ENCODE results near the gene RAB28. TPM values are rescaled to one million over a fixed set of nuclear protein-coding genes. Genes with fewer than 3 reads are reported as not detected.

Gene RAB28
- total RNA-seq, 4 donors from 2014 or later, result 5.8 to 19.5 (median 14.2) TPM

- WGBS, 2 donors, result 63 to 72% methylated on average over 2 of the region's 2 CpGs
- Histone ChIP-seq H3K27me3 (no peaks in the 10 kb centered on the region), H3K36me3 (no peaks in the 10 kb centered on the region), H3K4me3 (no peak overlapping the region), H3K4me1 (no peaks in the 10 kb centered on the region), H3K9me3 (no peaks in the 10 kb centered on the region), H3K27ac (no peak overlapping the region)
- intact Hi-C loops (cut with DNase I), result no loop called here
- no peak for DNase-seq
- TF ChIP-seq POLR2A (IDR thresholded peaks at IDR 0.05), result no peak
- TF ChIP-seq, protein P1, sequence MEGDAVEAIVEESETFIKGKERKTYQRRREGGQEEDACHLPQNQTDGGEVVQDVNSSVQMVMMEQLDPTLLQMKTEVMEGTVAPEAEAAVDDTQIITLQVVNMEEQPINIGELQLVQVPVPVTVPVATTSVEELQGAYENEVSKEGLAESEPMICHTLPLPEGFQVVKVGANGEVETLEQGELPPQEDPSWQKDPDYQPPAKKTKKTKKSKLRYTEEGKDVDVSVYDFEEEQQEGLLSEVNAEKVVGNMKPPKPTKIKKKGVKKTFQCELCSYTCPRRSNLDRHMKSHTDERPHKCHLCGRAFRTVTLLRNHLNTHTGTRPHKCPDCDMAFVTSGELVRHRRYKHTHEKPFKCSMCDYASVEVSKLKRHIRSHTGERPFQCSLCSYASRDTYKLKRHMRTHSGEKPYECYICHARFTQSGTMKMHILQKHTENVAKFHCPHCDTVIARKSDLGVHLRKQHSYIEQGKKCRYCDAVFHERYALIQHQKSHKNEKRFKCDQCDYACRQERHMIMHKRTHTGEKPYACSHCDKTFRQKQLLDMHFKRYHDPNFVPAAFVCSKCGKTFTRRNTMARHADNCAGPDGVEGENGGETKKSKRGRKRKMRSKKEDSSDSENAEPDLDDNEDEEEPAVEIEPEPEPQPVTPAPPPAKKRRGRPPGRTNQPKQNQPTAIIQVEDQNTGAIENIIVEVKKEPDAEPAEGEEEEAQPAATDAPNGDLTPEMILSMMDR (IDR thresholded peaks at IDR 0.05), result no peak
Measured at GRCh38 chr4:13344216-13344615, 139.9 kb downstream of the RAB28 start.

- Histone ChIP-seq H3K27me3 (no peaks in the 10 kb centered on the region), H3K4me3 (no peak overlapping the region), H3K9me3 (no peaks in the 10 kb centered on the region), H3K4me1 (no peaks in the 10 kb centered on the region), H3K27ac (no peak overlapping the region), H3K36me3 (no peaks in the 10 kb centered on the region)
- DNase-seq, result no peak
- intact Hi-C loops (cut with DNase I), result no loop called here
- TF ChIP-seq POLR2A (IDR thresholded peaks at IDR 0.05), result no peak
- TF ChIP-seq, protein P1 (IDR thresholded peaks at IDR 0.05), result no peak
Measured at GRCh38 chr4:13340672-13341071, 143.5 kb downstream of the RAB28 start.

GRCh38 chr4:13331827-13332226 lies 152.3 kb downstream of the RAB28 start:
- TF ChIP-seq POLR2A (IDR thresholded peaks at IDR 0.05), result no peak
- TF ChIP-seq, protein P1 (IDR thresholded peaks at IDR 0.05), result no peak
- intact Hi-C loops (cut with DNase I), result no loop called here
- Histone ChIP-seq H3K4me1 (no peaks in the 10 kb centered on the region), H3K27ac (no peak overlapping the region), H3K4me3 (no peak overlapping the region), H3K27me3 (no peaks in the 10 kb centered on the region), H3K36me3 (no peaks in the 10 kb centered on the region), H3K9me3 (no peaks in the 10 kb centered on the region)
- DNase-seq, result no peak
- 65 to 67% methylated on average over 2 to 3 of the region's 4 CpGs for WGBS, 2 donors

- H3K27me3 ChIP-seq, result no peaks in the 10 kb centered on the region
- no peak overlapping the region for H3K4me3 ChIP-seq
- no peak overlapping the region for H3K27ac ChIP-seq
- no peak for DNase-seq
- H3K9me3 ChIP-seq, result no peaks in the 10 kb centered on the region
- intact Hi-C loops (cut with DNase I), result no loop called here
- no peak for TF ChIP-seq POLR2A (IDR thresholded peaks at IDR 0.05)
- TF ChIP-seq, protein P1 (IDR thresholded peaks at IDR 0.05), result no peak
- H3K4me1 ChIP-seq, result no peaks in the 10 kb centered on the region
- H3K36me3 ChIP-seq, result no peaks in the 10 kb centered on the region
- 81 to 93% methylated on average over 3 of the region's 3 CpGs for WGBS, 2 donors
Measured at GRCh38 chr4:13329963-13330362, 154.2 kb downstream of the RAB28 start.

GRCh38 chr4:13329340-13329850 lies 154.7 kb downstream of the RAB28 start:
- intact Hi-C loops (cut with DNase I), result no loop called here
- H3K27me3 ChIP-seq, result no peaks in the 10 kb centered on the region
- H3K27ac ChIP-seq, result no peak overlapping the region
- DNase-seq, result no peak
- H3K36me3 ChIP-seq, result no peaks in the 10 kb centered on the region
- TF ChIP-seq, protein P1 (IDR thresholded peaks at IDR 0.05), result no peak
- TF ChIP-seq POLR2A (IDR thresholded peaks at IDR 0.05), result no peak
- WGBS, 2 donors, result 75 to 86% methylated on average over 1 of the region's 1 CpG
- H3K4me1 ChIP-seq, result no peaks in the 10 kb centered on the region
- H3K4me3 ChIP-seq, result no peak overlapping the region
- no peaks in the 10 kb centered on the region for H3K9me3 ChIP-seq
